Activated naive CD8-positive, alpha-beta T cell treated with anti-CD3 and anti-CD28 coated beads, Interleukin-2, amount 50 U/mL, for 24 hours (primary cell): ENCODE data around the gene UTS2R.
A peak's percentile ranks its signal among the peaks of the same experiment; 100 is the strongest.
"Not testable (repeated sequence)": the region's sequence is repeated elsewhere in the genome, so short reads cannot be mapped to it uniquely, and the experiment has no call there.

Source experiments
- ATAC-seq: fragments of 150-1000 bp; cut with Tn5 transposase; one replicate; pipeline ENCODE4 v1.10.0; 2021
- DNase-seq: peaks from one replicate; pipeline ENCODE4 v3.0.0; 2021
- H3K27ac Mint-ChIP-seq: one replicate; pipeline ENCODE4 v1.8.0; 2021; ENCODE audit warnings: mild to moderate bottlenecking, mixed read lengths
- H3K27me3 Mint-ChIP-seq: one replicate; pipeline ENCODE4 v1.8.0; 2021; ENCODE audit warnings: mixed read lengths
- H3K36me3 Mint-ChIP-seq: one replicate; pipeline ENCODE4 v1.8.0; 2021; ENCODE audit warnings: low read depth, mixed read lengths
- H3K4me1 Mint-ChIP-seq: one replicate; pipeline ENCODE4 v1.8.0; 2021; ENCODE audit warnings: mixed read lengths
- H3K4me3 Mint-ChIP-seq: one replicate; pipeline ENCODE4 v1.8.0; 2021; ENCODE audit warnings: mild to moderate bottlenecking, moderate library complexity, mixed read lengths
- H3K9me3 Mint-ChIP-seq: one replicate; pipeline ENCODE4 v1.8.0; 2021; ENCODE audit warnings: mixed read lengths

UTS2R gene

DNA sequence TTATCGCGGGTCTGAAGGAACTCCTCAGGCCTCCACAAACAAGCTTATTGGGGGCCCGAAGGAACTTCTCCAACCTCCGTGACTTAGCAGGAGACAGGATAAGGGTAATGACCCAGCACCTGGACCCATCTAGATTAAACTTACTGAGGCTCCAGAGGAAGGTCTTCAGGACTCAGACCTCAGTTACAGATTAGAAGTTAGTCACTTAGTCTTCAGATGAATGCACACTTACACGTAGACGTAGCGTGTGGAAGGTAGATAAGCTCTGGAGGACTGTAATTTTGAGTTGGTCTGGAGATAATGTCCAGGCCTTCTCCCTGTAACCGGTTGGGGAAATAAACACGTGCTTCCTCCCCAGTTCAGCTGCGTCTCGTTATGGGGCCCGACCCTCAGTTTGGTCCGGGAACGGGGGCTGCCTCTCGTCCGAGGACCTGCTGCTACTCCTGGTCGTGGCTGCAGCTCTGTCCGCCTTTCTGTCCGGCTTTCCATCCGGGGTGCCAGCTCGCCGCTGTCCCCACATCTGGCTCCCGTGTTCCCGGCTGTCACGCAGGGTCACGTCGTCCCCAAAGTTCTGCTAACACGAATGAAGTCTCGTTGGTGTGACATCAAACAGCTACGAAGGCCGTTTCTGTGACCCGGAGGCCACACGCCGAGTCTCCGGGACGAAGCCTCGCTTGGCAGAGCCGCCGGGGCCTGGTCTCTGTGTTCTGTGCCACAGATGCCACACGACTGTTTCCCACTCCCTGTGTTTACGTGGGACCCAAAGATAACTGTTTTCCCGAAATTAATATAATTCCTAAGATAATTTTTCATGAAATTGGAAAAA is 26.2 kb upstream of the UTS2R start:
- DNase-seq: no peak
- H3K27me3 Mint-ChIP-seq: peaks cover 15% of the 10 kb centered on the region
- H3K4me1 Mint-ChIP-seq: peaks cover 6% of the 10 kb centered on the region
- H3K36me3 Mint-ChIP-seq: no peaks in the 10 kb centered on the region
- ATAC-seq: no peak
- H3K27ac Mint-ChIP-seq: no peak overlapping the region
- H3K9me3 Mint-ChIP-seq: no peaks in the 10 kb centered on the region
- no peak overlapping the region for H3K4me3 Mint-ChIP-seq

DNA sequence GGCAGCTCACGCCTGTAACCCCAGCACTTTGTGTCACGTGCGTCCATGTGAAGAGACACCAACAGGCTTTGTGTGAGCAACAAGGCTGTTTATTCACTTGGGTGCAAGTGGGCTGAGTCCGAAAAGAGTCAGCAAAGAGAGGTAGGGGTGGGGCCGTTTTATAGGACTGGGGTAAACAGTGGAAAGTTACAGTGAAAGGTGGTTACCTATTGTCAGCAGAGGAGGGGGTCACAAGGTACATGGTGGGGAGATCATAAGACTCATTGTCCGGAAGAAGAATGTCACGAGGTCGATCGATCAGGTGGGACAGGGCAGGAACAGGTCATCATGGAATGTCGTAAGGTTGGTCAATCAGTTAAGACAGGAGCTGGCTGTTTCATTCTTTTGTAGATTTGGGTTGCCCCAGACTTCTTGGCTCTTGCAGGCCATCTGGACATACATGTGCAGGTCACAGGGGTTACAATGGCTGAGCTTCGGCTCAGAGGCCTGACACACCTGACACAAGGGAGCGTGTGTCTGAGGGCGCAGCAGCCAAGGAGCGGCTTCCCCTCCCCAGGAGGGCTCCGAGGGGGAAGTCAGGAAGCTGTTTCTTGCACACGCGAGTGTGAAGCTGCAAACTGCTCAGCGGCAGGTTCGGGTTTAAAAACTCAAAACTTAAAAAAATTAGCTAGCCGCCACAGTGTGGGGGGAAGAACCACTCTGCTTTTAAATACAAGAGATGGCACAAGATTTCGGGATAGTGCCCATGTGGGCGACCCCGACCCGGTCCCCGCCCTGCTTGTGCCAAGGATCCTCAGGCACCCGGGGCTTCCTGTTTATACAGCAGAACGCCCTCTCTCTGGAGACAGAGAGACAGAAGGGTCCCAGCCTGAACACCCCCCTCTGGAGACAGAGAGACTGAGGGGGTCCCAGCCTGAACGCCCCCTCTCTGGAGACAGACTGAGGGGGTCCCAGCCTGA is 24.9 kb upstream of the UTS2R start:
- Mint-ChIP-seq H3K27me3 (peaks cover 17% of the 10 kb centered on the region), H3K36me3 (no peaks in the 10 kb centered on the region)
- no peak for DNase-seq

DNA sequence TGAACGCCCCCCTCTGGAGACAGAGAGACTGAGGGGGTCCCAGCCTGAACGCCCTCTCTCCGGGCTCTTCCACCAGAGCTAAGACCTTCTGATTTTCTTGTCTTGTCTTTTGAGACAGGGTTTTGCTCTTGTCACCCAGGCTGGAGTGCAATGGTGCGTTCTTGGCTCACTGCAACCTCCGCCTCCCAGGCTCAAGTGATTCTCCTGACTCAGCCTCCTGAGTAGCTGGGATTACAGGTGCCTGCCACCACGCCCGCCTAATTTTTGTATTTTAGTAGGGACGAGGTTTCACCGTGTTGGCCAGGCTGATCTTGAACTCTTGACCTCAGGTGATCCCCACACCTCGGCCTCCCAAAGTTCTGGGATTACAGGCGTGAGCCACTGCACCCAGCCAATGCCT is 23.6 kb upstream of the UTS2R start:
- H3K27me3 Mint-ChIP-seq: peaks cover 17% of the 10 kb centered on the region
- H3K4me3 Mint-ChIP-seq, DNase-seq, ATAC-seq, H3K27ac Mint-ChIP-seq, H3K9me3 Mint-ChIP-seq, H3K36me3 Mint-ChIP-seq, H3K4me1 Mint-ChIP-seq: not testable (repeated sequence)

More for the DNA sequence above, 24.9 kb upstream of the UTS2R start:
- no peak overlapping the region for H3K27ac Mint-ChIP-seq
- H3K4me1 Mint-ChIP-seq: peaks cover 6% of the 10 kb centered on the region
- H3K9me3 Mint-ChIP-seq: no peaks in the 10 kb centered on the region
- no peak overlapping the region for H3K4me3 Mint-ChIP-seq
- no peak for ATAC-seq

DNA sequence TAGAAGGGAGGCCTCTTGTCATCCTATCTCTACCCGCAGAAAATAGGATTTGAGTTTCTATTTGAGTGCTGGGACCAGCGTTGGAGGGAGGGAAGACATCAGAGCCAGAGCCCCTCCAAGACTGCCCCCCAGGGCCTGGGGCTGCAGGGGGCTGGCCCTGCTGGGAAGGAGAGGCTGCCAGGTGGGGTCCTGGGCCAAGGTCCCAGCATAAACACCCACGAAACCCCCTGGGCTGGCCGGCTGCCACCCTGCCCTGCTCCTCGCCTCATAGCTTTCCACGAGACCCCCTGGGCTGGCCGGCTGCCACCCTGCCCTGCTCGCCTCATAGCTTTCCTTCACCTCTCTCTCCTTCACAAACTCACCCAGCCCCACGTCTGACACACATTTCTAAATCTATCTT is 23.1 kb upstream of the UTS2R start:
- Mint-ChIP-seq H3K36me3 (no peaks in the 10 kb centered on the region), H3K9me3 (no peaks in the 10 kb centered on the region), H3K4me3 (no peak overlapping the region), H3K27ac (no peak overlapping the region), H3K27me3 (peaks cover 17% of the 10 kb centered on the region), H3K4me1 (peaks cover 7% of the 10 kb centered on the region)
- no peak for DNase-seq
- no peak for ATAC-seq

DNA sequence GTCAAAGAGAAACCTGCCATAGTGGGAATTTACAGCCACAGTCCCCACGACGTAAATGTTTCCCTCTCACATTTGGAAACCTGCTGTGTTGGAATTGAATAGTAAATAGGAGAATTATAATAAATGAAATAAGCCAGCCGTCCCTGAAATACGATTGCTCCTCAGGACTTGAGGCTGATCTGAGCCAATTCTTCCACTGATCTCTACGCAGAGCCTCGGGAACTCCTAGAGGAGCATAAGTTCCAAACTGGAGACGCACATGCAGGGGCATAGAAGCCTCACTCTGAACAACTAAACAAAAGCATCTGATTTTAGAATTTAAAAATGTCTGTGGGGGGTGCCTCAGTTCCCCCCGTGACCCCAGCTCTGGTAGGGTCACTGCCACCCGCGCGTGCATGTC is 22.7 kb upstream of the UTS2R start:
- no peak overlapping the region for H3K4me3 Mint-ChIP-seq
- peaks cover 17% of the 10 kb centered on the region for H3K27me3 Mint-ChIP-seq
- H3K4me1 Mint-ChIP-seq: peaks cover 7% of the 10 kb centered on the region
- no peaks in the 10 kb centered on the region for H3K36me3 Mint-ChIP-seq
- H3K27ac Mint-ChIP-seq: no peak overlapping the region
- H3K9me3 Mint-ChIP-seq: no peaks in the 10 kb centered on the region
- DNase-seq: no peak
- ATAC-seq: no peak

DNA sequence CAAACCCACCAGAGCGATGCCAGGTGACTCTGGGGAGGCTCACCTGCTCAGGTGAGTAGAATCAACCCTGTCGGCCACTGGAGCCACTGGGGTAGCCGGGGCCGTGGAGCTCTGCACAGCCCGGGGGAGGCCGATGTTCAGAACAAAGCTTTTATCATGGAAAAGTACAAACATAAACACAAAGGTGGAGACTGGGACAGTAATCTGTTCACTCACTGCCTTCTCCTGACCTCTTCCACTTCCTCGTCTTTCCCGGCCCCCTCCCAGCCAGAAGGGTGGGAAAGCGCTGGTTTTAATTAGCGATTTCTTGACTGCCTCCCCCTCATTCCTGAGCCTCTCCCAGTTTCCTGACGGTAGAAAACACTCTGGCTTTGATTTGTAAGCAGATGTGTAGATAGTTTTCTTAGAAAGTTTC is 22.3 kb upstream of the UTS2R start:
- Mint-ChIP-seq H3K4me3 (no peak overlapping the region), H3K27ac (no peak overlapping the region), H3K27me3 (peaks cover 17% of the 10 kb centered on the region), H3K9me3 (no peaks in the 10 kb centered on the region), H3K4me1 (peaks cover 7% of the 10 kb centered on the region), H3K36me3 (no peaks in the 10 kb centered on the region)
- DNase-seq (no peak), ATAC-seq (no peak)

DNA sequence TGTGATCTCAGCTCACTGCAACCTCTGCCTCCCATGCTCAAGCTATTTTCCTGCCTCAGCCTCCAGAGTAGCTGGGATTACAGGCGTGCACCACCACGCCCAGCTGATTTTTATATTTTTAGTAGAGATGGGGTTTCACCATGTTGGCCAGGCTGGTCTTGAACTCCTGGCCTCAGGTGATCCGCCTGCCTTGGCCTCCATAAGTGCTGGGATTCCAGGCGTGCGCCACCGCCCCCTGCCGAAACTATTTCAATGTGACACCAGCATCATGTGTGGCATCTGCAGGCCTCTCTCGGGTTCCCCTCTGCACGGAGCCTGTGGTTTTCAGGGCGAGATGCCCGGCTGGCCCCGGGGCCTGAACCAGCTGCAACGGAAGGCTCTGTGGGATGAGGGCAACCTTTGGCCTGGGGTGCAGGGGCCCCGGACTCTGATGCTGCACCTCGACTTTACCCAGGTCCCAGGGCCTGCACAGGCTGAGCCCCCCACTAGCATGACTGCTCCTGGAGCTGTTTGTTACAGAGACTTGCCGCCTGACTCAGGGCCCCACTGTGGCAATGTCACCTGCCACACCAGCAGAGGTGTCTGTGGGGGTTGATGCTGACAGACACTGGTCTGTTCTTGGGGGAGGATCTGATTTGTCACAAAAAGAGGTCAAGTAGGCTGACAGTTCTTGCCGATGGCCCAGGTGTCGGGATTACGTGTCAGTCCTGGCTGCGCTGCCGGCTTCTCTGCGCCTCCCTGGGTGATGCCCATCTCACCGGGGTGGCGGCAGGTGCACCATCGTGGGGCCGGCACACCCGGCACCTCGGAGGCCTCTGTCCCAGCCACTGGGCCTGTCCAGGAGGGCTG is 21.2 kb upstream of the UTS2R start:
- no peaks in the 10 kb centered on the region for H3K36me3 Mint-ChIP-seq
- no peak overlapping the region for H3K4me3 Mint-ChIP-seq
- DNase-seq: peak; percentile 68
- H3K27ac Mint-ChIP-seq: no peak overlapping the region
- H3K9me3 Mint-ChIP-seq: no peaks in the 10 kb centered on the region
- H3K4me1 Mint-ChIP-seq: peaks cover 7% of the 10 kb centered on the region
- peaks cover 23% of the 10 kb centered on the region for H3K27me3 Mint-ChIP-seq
- peak; percentile 37 for ATAC-seq

DNA sequence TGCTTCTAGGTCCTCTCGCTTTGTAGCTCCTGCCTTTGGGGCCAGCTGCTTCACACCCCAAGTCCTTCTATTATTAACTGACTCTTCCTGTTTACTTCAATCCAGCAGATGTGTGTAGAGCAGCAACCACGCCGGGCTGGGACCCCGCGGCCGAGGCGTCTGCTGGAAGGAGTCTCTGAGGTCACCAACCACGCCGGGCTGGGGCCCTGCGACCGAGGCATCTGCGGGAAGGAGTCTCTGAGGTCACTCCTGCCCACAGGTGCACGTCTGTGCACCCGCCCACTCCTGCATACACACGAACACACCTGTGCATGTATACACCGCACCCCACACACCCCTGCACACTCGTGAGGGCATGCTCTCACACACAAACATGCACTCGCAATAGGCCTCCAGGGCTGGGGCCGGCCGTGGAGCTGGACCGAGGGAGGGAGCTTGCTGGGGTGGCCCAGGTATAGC is 20.3 kb upstream of the UTS2R start:
- no peak for ATAC-seq
- peaks cover 25% of the 10 kb centered on the region for H3K27me3 Mint-ChIP-seq
- H3K4me3 Mint-ChIP-seq: no peak overlapping the region

DNA sequence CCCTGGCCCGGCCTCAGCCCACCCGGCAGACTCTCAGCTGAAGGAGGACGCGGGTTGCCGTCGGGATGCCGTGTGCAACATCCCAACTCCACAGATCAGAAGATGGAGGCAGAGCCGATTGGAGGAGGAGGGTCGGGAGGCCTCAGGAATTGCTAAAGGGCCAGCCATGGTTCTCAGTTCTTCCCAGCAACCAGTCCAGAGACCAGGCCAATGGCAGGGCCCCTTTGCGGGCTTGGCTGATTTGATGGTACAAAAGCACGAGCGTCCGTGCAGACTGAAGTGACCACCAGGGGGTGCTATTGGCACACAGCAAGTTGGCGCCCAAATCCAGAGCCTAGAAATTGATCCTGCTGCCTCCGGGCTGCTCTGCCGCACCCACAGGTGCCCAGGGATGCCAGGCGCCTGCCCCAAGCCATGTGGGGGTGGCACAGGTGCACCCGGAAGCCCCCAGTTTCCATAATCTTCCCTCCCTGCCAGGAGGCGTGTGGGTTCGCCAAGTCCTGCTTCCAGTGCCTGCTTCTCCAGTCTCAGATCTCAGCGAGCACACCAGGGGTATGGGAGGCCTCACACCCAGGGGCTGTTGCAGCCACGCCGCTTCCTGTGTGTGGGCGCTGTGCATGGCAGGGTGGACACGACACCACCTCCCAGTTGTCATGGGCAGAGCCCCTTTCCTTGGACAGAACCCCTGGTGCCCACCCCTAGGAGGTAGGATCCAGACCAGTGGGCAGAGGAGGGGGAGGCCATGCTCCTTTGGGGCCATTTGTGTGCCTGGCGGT is 19.7 kb upstream of the UTS2R start:
- Mint-ChIP-seq H3K4me1 (peaks cover 2% of the 10 kb centered on the region), H3K4me3 (no peak overlapping the region), H3K36me3 (no peaks in the 10 kb centered on the region), H3K9me3 (no peaks in the 10 kb centered on the region), H3K27ac (no peak overlapping the region), H3K27me3 (peaks cover 21% of the 10 kb centered on the region)
- DNase-seq: peak; percentile 86
- peak; percentile 68 for ATAC-seq

More for the DNA sequence above, 20.3 kb upstream of the UTS2R start:
- Mint-ChIP-seq H3K4me1 (peaks cover 7% of the 10 kb centered on the region), H3K36me3 (no peaks in the 10 kb centered on the region), H3K27ac (no peak overlapping the region), H3K9me3 (no peaks in the 10 kb centered on the region)
- no peak for DNase-seq

DNA sequence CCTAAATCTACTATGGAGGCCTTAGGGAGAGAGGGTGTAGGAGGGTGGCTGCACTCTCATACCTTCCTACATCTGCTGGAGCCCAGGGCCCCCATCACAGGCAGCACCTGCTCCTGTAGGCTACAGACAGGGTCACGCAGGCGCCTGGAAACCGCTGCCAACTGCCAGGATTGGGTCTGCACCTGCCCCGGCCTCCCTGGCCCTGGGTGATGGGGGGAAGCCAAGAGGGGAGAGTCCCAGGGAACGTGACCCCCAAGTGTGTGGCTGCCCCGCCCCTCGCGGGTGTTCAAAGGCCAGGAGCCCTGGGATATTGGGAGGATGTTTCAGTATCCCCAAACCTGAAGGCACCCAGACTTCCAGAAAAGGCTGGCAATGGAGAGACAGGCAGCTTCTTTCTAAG is 18.1 kb upstream of the UTS2R start:
- H3K27ac Mint-ChIP-seq: no peak overlapping the region
- H3K36me3 Mint-ChIP-seq: no peaks in the 10 kb centered on the region
- peaks cover 25% of the 10 kb centered on the region for H3K27me3 Mint-ChIP-seq
- DNase-seq (no peak), ATAC-seq (no peak)
- no peak overlapping the region for H3K4me3 Mint-ChIP-seq
- peaks cover 2% of the 10 kb centered on the region for H3K9me3 Mint-ChIP-seq
- H3K4me1 Mint-ChIP-seq: peaks cover 6% of the 10 kb centered on the region

DNA sequence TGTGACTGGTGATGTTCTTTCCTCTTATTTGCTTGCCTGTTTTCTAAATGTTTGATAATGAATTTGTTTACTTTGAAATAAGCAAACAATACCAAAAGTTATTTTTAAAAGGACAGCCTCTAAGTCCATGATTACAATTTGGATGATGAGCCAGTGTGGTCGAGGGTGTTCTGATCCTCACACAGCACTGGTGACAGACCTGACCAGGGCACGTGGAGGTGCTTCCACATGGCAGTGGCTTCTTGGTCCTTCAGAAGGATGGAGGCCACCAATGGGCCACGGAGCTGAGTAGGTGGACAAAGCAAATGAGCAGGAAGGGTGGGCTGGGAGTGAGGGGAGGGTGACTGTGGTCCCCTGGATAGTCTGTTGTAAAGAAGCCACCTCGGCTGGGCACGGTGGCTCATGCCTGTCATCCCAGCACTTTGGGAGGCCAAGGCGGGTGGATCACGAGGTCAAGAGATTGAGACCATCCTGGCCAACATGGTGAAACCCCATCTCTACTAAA is 16.7 kb upstream of the UTS2R start:
- no peak overlapping the region for H3K27ac Mint-ChIP-seq

DNA sequence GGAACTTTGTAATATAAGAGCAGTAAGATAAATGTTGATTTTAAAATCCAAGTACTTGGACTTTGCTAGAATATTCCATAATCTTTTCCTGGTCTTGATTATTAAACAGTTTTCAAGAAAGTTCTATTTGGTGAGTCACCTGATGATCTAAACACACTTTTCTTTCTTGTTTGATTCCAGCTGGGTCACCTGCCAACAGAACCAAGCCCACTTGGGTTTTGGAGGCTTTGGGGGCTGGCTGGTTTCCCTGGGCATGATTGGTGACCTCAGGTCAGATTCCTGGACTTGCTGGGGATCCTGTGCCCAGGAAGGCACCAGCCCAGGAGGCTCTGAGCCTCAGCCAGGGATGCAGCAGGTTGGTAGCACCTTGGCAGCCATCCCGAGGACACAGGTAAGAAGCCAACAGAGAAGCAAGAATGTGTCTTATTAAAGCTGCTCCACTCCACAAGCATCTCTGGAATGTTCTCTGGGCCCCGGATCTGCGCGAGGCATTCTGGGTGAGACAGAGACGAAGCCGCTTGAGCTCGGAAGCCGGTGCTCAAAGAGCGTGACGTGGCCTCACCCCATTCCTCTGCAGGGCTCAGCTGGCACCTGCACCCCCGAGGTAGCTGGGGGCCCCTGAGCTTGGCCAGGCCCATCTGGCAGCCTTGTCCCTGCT is 15.7 kb upstream of the UTS2R start:
- Mint-ChIP-seq H3K27me3 (peaks cover 23% of the 10 kb centered on the region), H3K27ac (no peak overlapping the region), H3K4me3 (no peak overlapping the region), H3K9me3 (peaks cover 6% of the 10 kb centered on the region), H3K4me1 (peaks cover 9% of the 10 kb centered on the region), H3K36me3 (no peaks in the 10 kb centered on the region)
- DNase-seq (no peak), ATAC-seq (no peak)

More for the DNA sequence above, 16.7 kb upstream of the UTS2R start:
- H3K4me3 Mint-ChIP-seq: no peak overlapping the region
- ATAC-seq (no peak), DNase-seq (no peak)
- no peaks in the 10 kb centered on the region for H3K36me3 Mint-ChIP-seq
- H3K9me3 Mint-ChIP-seq: peaks cover 6% of the 10 kb centered on the region
- peaks cover 9% of the 10 kb centered on the region for H3K4me1 Mint-ChIP-seq
- H3K27me3 Mint-ChIP-seq: peaks cover 23% of the 10 kb centered on the region

DNA sequence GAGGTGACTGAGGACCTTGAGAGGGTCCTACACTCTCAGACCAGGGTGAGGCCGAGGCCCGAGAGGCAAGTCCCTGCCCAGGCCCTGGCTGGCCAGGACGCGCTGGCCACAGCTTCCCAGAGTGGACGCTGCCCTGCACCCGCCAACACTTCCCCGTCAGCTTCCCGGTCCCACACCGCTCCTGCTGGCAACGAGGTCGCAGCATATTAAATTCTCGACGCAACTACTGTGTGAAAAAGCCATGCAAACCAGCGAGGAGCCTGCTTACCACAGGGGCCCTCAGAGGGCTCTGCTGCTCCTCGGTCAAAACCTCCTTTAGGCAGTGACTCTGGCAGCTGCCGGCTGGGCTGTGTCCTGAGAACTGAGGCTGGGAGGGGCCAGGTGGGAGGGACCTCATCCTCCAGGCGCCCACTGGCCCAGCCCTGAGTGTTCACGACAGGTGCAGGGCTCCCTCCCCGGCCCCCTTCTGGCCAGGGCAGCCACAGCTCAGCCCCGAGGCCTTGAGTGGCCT is 14.7 kb upstream of the UTS2R start:
- Mint-ChIP-seq H3K27me3 (peaks cover 22% of the 10 kb centered on the region), H3K4me3 (no peak overlapping the region)

More for the DNA sequence above, 14.7 kb upstream of the UTS2R start:
- DNase-seq (no peak), ATAC-seq (no peak)
- Mint-ChIP-seq H3K36me3 (no peaks in the 10 kb centered on the region), H3K4me1 (peaks cover 9% of the 10 kb centered on the region), H3K27ac (no peak overlapping the region), H3K9me3 (peaks cover 6% of the 10 kb centered on the region)
